ENCODE results near the gene CBLL1.
A peak's percentile ranks its signal among the peaks of the same experiment; 100 is the strongest.

Gene CBLL1

GRCh38 chr7:107768263-107768662 lies 24.3 kb downstream of the CBLL1 start:
- H3K27ac Mint-ChIP-seq: no peak overlapping the region
- peaks cover 10% of the 10 kb centered on the region for H3K4me1 Mint-ChIP-seq (ENCODE audit: low read depth)
- peaks cover 1% of the 10 kb centered on the region for H3K36me3 Mint-ChIP-seq (ENCODE audit: low read depth)
- no peak for DNase-seq (ENCODE audit: low spot score)
- no peak overlapping the region for H3K4me3 Mint-ChIP-seq
- H3K9me3 Mint-ChIP-seq: no peaks in the 10 kb centered on the region
- H3K27me3 Mint-ChIP-seq (ENCODE audit: low read depth): no peaks in the 10 kb centered on the region

GRCh38 chr7:107773027-107773426 lies 29.1 kb downstream of the CBLL1 start:
- no peak overlapping the region for H3K4me3 Mint-ChIP-seq
- no peaks in the 10 kb centered on the region for H3K9me3 Mint-ChIP-seq
- H3K4me1 Mint-ChIP-seq (ENCODE audit: low read depth): peaks cover 2% of the 10 kb centered on the region
- H3K27me3 Mint-ChIP-seq (ENCODE audit: low read depth): no peaks in the 10 kb centered on the region
- no peak overlapping the region for H3K27ac Mint-ChIP-seq
- H3K36me3 Mint-ChIP-seq (ENCODE audit: low read depth): no peaks in the 10 kb centered on the region
- no peak for DNase-seq (ENCODE audit: low spot score)

GRCh38 chr7:107777702-107778101 lies 33.8 kb downstream of the CBLL1 start:
- Mint-ChIP-seq H3K27ac (no peak overlapping the region), H3K4me1 (ENCODE audit: low read depth) (no peaks in the 10 kb centered on the region), H3K27me3 (ENCODE audit: low read depth) (no peaks in the 10 kb centered on the region), H3K4me3 (no peak overlapping the region), H3K36me3 (ENCODE audit: low read depth) (no peaks in the 10 kb centered on the region), H3K9me3 (no peaks in the 10 kb centered on the region)
- no peak for DNase-seq (ENCODE audit: low spot score)

GRCh38 chr7:107778283-107778682 lies 34.3 kb downstream of the CBLL1 start:
- Mint-ChIP-seq H3K27ac (no peak overlapping the region), H3K27me3 (ENCODE audit: low read depth) (no peaks in the 10 kb centered on the region), H3K4me1 (ENCODE audit: low read depth) (no peaks in the 10 kb centered on the region), H3K9me3 (no peaks in the 10 kb centered on the region), H3K36me3 (ENCODE audit: low read depth) (no peaks in the 10 kb centered on the region), H3K4me3 (no peak overlapping the region)
- no peak for DNase-seq (ENCODE audit: low spot score)

- no peak for DNase-seq (ENCODE audit: low spot score)
- Mint-ChIP-seq H3K27me3 (ENCODE audit: low read depth) (no peaks in the 10 kb centered on the region), H3K4me1 (ENCODE audit: low read depth) (no peaks in the 10 kb centered on the region), H3K27ac (no peak overlapping the region), H3K4me3 (no peak overlapping the region), H3K36me3 (ENCODE audit: low read depth) (no peaks in the 10 kb centered on the region), H3K9me3 (no peaks in the 10 kb centered on the region)
These were observed 35.7 kb downstream of the CBLL1 start for GRCh38 chr7:107779647-107780099.

GRCh38 chr7:107782374-107782773 lies 38.4 kb downstream of the CBLL1 start:
- Mint-ChIP-seq H3K36me3 (ENCODE audit: low read depth) (no peaks in the 10 kb centered on the region), H3K9me3 (no peaks in the 10 kb centered on the region), H3K27ac (no peak overlapping the region), H3K4me1 (ENCODE audit: low read depth) (peaks cover 13% of the 10 kb centered on the region), H3K4me3 (no peak overlapping the region), H3K27me3 (ENCODE audit: low read depth) (no peaks in the 10 kb centered on the region)
- DNase-seq (ENCODE audit: low spot score): no peak

- no peaks in the 10 kb centered on the region for H3K27me3 Mint-ChIP-seq (ENCODE audit: low read depth)
- H3K9me3 Mint-ChIP-seq: no peaks in the 10 kb centered on the region
- no peak for DNase-seq (ENCODE audit: low spot score)
- H3K4me1 Mint-ChIP-seq (ENCODE audit: low read depth): peaks cover 14% of the 10 kb centered on the region
- H3K4me3 Mint-ChIP-seq: no peak overlapping the region
- no peaks in the 10 kb centered on the region for H3K36me3 Mint-ChIP-seq (ENCODE audit: low read depth)
- H3K27ac Mint-ChIP-seq: no peak overlapping the region
These were observed 39.7 kb downstream of the CBLL1 start for GRCh38 chr7:107783648-107784047.

GRCh38 chr7:107785170-107785569 lies 41.2 kb downstream of the CBLL1 start:
- Mint-ChIP-seq H3K4me3 (peak overlapping the region; percentile 2), H3K27me3 (ENCODE audit: low read depth) (no peaks in the 10 kb centered on the region), H3K27ac (no peak overlapping the region), H3K36me3 (ENCODE audit: low read depth) (no peaks in the 10 kb centered on the region), H3K4me1 (ENCODE audit: low read depth) (peaks cover 14% of the 10 kb centered on the region), H3K9me3 (no peaks in the 10 kb centered on the region)
- no peak for DNase-seq (ENCODE audit: low spot score)

- Mint-ChIP-seq H3K4me3 (no peak overlapping the region), H3K36me3 (ENCODE audit: low read depth) (no peaks in the 10 kb centered on the region), H3K4me1 (ENCODE audit: low read depth) (peaks cover 14% of the 10 kb centered on the region), H3K9me3 (no peaks in the 10 kb centered on the region), H3K27me3 (ENCODE audit: low read depth) (peaks cover 3% of the 10 kb centered on the region), H3K27ac (no peak overlapping the region)
- DNase-seq (ENCODE audit: low spot score): no peak
These were observed 42.0 kb downstream of the CBLL1 start for GRCh38 chr7:107785926-107786325.

- no peak for DNase-seq (ENCODE audit: low spot score)
- no peak overlapping the region for H3K4me3 Mint-ChIP-seq
- peaks cover 4% of the 10 kb centered on the region for H3K27me3 Mint-ChIP-seq (ENCODE audit: low read depth)
- H3K27ac Mint-ChIP-seq: no peak overlapping the region
- H3K36me3 Mint-ChIP-seq (ENCODE audit: low read depth): no peaks in the 10 kb centered on the region
- H3K9me3 Mint-ChIP-seq: no peaks in the 10 kb centered on the region
- peaks cover 14% of the 10 kb centered on the region for H3K4me1 Mint-ChIP-seq (ENCODE audit: low read depth)
These were observed 44.3 kb downstream of the CBLL1 start for GRCh38 chr7:107788216-107788615.

- Mint-ChIP-seq H3K27me3 (ENCODE audit: low read depth) (peaks cover 6% of the 10 kb centered on the region), H3K9me3 (no peaks in the 10 kb centered on the region), H3K4me3 (no peak overlapping the region), H3K36me3 (ENCODE audit: low read depth) (no peaks in the 10 kb centered on the region), H3K4me1 (ENCODE audit: low read depth) (peaks cover 14% of the 10 kb centered on the region), H3K27ac (no peak overlapping the region)
- DNase-seq (ENCODE audit: low spot score): no peak
These were observed 44.7 kb downstream of the CBLL1 start for GRCh38 chr7:107788662-107789061.

GRCh38 chr7:107789647-107790046 lies 45.7 kb downstream of the CBLL1 start:
- peaks cover 14% of the 10 kb centered on the region for H3K4me1 Mint-ChIP-seq (ENCODE audit: low read depth)
- H3K36me3 Mint-ChIP-seq (ENCODE audit: low read depth): no peaks in the 10 kb centered on the region
- no peak overlapping the region for H3K27ac Mint-ChIP-seq
- H3K4me3 Mint-ChIP-seq: no peak overlapping the region
- H3K27me3 Mint-ChIP-seq (ENCODE audit: low read depth): peaks cover 13% of the 10 kb centered on the region
- H3K9me3 Mint-ChIP-seq: no peaks in the 10 kb centered on the region
- no peak for DNase-seq (ENCODE audit: low spot score)

GRCh38 chr7:107792364-107792763 lies 48.4 kb downstream of the CBLL1 start:
- Mint-ChIP-seq H3K36me3 (ENCODE audit: low read depth) (no peaks in the 10 kb centered on the region), H3K27ac (no peak overlapping the region), H3K27me3 (ENCODE audit: low read depth) (peaks cover 13% of the 10 kb centered on the region), H3K9me3 (no peaks in the 10 kb centered on the region), H3K4me1 (ENCODE audit: low read depth) (peaks cover 2% of the 10 kb centered on the region), H3K4me3 (no peak overlapping the region)
- DNase-seq (ENCODE audit: low spot score): no peak

- no peak overlapping the region for H3K4me3 Mint-ChIP-seq
- no peak for DNase-seq (ENCODE audit: low spot score)
- H3K9me3 Mint-ChIP-seq: no peaks in the 10 kb centered on the region
- no peaks in the 10 kb centered on the region for H3K4me1 Mint-ChIP-seq (ENCODE audit: low read depth)
- peaks cover 8% of the 10 kb centered on the region for H3K27me3 Mint-ChIP-seq (ENCODE audit: low read depth)
- no peak overlapping the region for H3K27ac Mint-ChIP-seq
- no peaks in the 10 kb centered on the region for H3K36me3 Mint-ChIP-seq (ENCODE audit: low read depth)
These were observed 55.8 kb downstream of the CBLL1 start for GRCh38 chr7:107799647-107800264.

- H3K4me1 Mint-ChIP-seq (ENCODE audit: low read depth): no peaks in the 10 kb centered on the region
- no peak within 1 kb of the TSS for H3K27ac Mint-ChIP-seq
- H3K36me3 Mint-ChIP-seq (ENCODE audit: low read depth): no peaks in the 10 kb centered on the region
- H3K9me3 Mint-ChIP-seq: no peaks in the 10 kb centered on the region
- H3K27me3 Mint-ChIP-seq (ENCODE audit: low read depth): peaks cover 8% of the 10 kb centered on the region
- H3K4me3 Mint-ChIP-seq: no peak within 1 kb of the TSS
- no peak for DNase-seq (ENCODE audit: low spot score)
These were observed 59.2 kb downstream of the CBLL1 start, which contains the start of gene SLC26A3 for GRCh38 chr7:107803009-107803610. TSS of gene SLC26A3 (minus strand) at chr7:107803223. CDS start at chr7:107794509, 8,714 bp downstream.

Measured in T-helper 2 cell treated with Interferon-gamma antibody and Interleukin-4, amounts not matched to agents 5 μg/mL and 100 μg/mL, for 36 hours (primary cell).